Measurements from ENCODE around the gene HIKESHI. TPM values are rescaled to one million over a fixed set of nuclear protein-coding genes. Genes with fewer than 3 reads are reported as not detected.

Gene HIKESHI
- total and polyA plus RNA-seq, 2 experiments from 2014 or later = 71.2 to 162 TPM

DNA sequence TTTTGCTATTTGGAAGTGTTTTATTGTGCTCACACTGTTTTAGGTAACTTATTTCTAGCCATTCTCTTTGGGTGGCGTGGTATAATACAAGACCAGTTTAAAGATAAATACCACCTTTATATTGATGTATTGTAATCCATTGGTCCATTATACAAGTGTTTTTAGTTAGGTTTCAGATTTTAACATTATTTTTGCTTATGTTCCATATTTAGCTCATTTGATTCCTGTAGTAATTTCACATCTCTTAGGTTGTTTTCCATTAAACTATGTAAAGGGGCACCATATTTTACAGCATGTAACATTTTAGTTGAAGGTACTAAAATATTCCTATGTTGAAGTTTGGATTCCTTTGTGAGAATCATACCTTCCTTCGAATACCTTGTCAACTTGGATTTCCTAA lies 37.4 kb upstream of the HIKESHI start (continued):
- TF ChIP-seq ZNF462 (CRISPR knock-in tag; IDR thresholded peaks at IDR 0.05) (no peak), ZNF331 (CRISPR knock-in tag; IDR thresholded peaks at IDR 0.05; ENCODE audit: low read depth) (no peak), POLR2AphosphoS5 (IDR thresholded peaks at IDR 0.05; ENCODE audit: low read depth) (no peak), STAT1 (IDR thresholded peaks at IDR 0.05; ENCODE audit: unreplicated experiment) (no peak), JUNB (IDR thresholded peaks at IDR 0.05; ENCODE audit: unreplicated experiment) (no peak)
- TF ChIP-seq, protein P1, sequence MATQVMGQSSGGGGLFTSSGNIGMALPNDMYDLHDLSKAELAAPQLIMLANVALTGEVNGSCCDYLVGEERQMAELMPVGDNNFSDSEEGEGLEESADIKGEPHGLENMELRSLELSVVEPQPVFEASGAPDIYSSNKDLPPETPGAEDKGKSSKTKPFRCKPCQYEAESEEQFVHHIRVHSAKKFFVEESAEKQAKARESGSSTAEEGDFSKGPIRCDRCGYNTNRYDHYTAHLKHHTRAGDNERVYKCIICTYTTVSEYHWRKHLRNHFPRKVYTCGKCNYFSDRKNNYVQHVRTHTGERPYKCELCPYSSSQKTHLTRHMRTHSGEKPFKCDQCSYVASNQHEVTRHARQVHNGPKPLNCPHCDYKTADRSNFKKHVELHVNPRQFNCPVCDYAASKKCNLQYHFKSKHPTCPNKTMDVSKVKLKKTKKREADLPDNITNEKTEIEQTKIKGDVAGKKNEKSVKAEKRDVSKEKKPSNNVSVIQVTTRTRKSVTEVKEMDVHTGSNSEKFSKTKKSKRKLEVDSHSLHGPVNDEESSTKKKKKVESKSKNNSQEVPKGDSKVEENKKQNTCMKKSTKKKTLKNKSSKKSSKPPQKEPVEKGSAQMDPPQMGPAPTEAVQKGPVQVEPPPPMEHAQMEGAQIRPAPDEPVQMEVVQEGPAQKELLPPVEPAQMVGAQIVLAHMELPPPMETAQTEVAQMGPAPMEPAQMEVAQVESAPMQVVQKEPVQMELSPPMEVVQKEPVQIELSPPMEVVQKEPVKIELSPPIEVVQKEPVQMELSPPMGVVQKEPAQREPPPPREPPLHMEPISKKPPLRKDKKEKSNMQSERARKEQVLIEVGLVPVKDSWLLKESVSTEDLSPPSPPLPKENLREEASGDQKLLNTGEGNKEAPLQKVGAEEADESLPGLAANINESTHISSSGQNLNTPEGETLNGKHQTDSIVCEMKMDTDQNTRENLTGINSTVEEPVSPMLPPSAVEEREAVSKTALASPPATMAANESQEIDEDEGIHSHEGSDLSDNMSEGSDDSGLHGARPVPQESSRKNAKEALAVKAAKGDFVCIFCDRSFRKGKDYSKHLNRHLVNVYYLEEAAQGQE (IDR thresholded peaks at IDR 0.05; ENCODE audit: unreplicated experiment) = no peak

- H3K27ac Mint-ChIP-seq = no peak overlapping the region
- TF ChIP-seq, protein P1 (IDR thresholded peaks at IDR 0.05; ENCODE audit: unreplicated experiment) = no peak
- TF ChIP-seq STAT1 (IDR thresholded peaks at IDR 0.05; ENCODE audit: unreplicated experiment) (no peak), CTCF (conservative IDR thresholded peaks at IDR 0.05; ENCODE audit: low read depth in 2 of 2) (no peak)
Measured at GRCh38 chr11:86265194-86265593, 36.8 kb upstream of the HIKESHI start.

More at GRCh38 chr11:86265194-86265593, 36.8 kb upstream of the HIKESHI start:
- Histone ChIP-seq H3K36me3 (ENCODE audit: insufficient read depth) (no peaks in the 10 kb centered on the region), H3K4me2 (no peak overlapping the region), H3F3A (replicated peaks; ENCODE audit: low read depth) (no peaks in the 10 kb centered on the region), H3K27ac (ENCODE audit: low read depth) (no peak overlapping the region), H3K27me3 (ENCODE audit: insufficient read depth) (no peaks in the 10 kb centered on the region), H3K4me3 (no peak overlapping the region), H2AFZ (no peak overlapping the region), H3K9me2 (ENCODE audit: insufficient read depth) (no peaks in the 10 kb centered on the region), H3K4me1 (ENCODE audit: insufficient read depth) (no peaks in the 10 kb centered on the region), H3K79me2 (replicated peaks; ENCODE audit: insufficient read depth) (peaks cover 3% of the 10 kb centered on the region), H4K20me1 (replicated peaks; ENCODE audit: insufficient read depth) (no peaks in the 10 kb centered on the region)
- Mint-ChIP-seq H3K4me1 (no peaks in the 10 kb centered on the region), H3K36me3 (ENCODE audit: low read depth) (peaks cover 35% of the 10 kb centered on the region), H3K9me3 (no peaks in the 10 kb centered on the region; the same call in 2 of the 3 replicates), H3K27me3 (ENCODE audit: insufficient read depth, low read depth, poor library complexity) (peaks cover 3% of the 10 kb centered on the region), H3K4me3 (no peak overlapping the region)
- ATAC-seq (no peak), DNase-seq (ENCODE audit: low spot score) (no peak)
